HEK293 (cell line): Measurements from ENCODE around the gene ARNT2.

Experiments
- HOXA7 ChIP-seq: sonication (generic); formaldehyde crosslinking; IDR thresholded peaks from 2 replicates; pipeline ENCODE4 v1.8.1; 2022; ENCODE audit warnings: missing genetic modification reagents, borderline replicate concordance
- KLF1 ChIP-seq: fragments of 450-650 bp; formaldehyde crosslinking; IDR thresholded peaks from 2 replicates; pipeline ENCODE4 v1.5.1; 2016; ENCODE audit warnings: missing biosample characterization, missing genetic modification characterization
- ZNF184 ChIP-seq: fragments of 450-650 bp; IDR thresholded peaks from 2 replicates; pipeline ENCODE4 v1.5.1; 2018; ENCODE audit warnings: missing biosample characterization, mild to moderate bottlenecking, missing genetic modification characterization
- ZNF214 ChIP-seq: fragments of 450-650 bp; formaldehyde crosslinking; IDR thresholded peaks from 2 replicates; pipeline ENCODE4 v1.5.1; 2017; ENCODE audit warnings: missing biosample characterization, mild to moderate bottlenecking, missing genetic modification characterization, borderline replicate concordance
- ZNF274 ChIP-seq, 2 experiments: fragments of 200-500 bp in 1 of 2; fragments of 450-650 bp in 1 of 2; sonication (Bioruptor generic) in 1 of 2; formaldehyde crosslinking in 1 of 2; IDR thresholded peaks; 2 replicates each; pipeline versions ENCODE4 v1.5.1 to v1.6.1; 2014 to 2016; ENCODE audit warnings: borderline replicate concordance in 1 of 2, inconsistent platforms in 1 of 2, low read length in 1 of 2, missing biosample characterization in 1 of 2, missing genetic modification characterization in 1 of 2
- ZNF350 ChIP-seq: fragments of 450-650 bp; formaldehyde crosslinking; IDR thresholded peaks from 2 replicates; pipeline ENCODE4 v1.5.0; 2017; ENCODE audit warnings: missing biosample characterization, mild to moderate bottlenecking, missing genetic modification characterization
- ZNF658 ChIP-seq: fragments of 450-650 bp; formaldehyde crosslinking; IDR thresholded peaks from 2 replicates; pipeline ENCODE4; 2016; ENCODE audit warnings: missing biosample characterization, missing genetic modification characterization
- ZNF677 ChIP-seq: fragments of 450-650 bp; IDR thresholded peaks from 2 replicates; pipeline ENCODE4 v1.5.0; 2018; ENCODE audit warnings: missing biosample characterization, mild to moderate bottlenecking, missing genetic modification characterization, moderate library complexity
- ZNF768 ChIP-seq: fragments of 450-650 bp; formaldehyde crosslinking; IDR thresholded peaks from 2 replicates; pipeline ENCODE4 v1.5.1; 2018; ENCODE audit warnings: missing biosample characterization, mild to moderate bottlenecking, missing genetic modification characterization
- TF ChIP-seq, protein P1 (sequence below): IDR thresholded peaks from 2 replicates; pipeline ENCODE4 v1.6.1; 2011; ENCODE audit warnings: mild to moderate bottlenecking, low read depth, low read length, borderline replicate concordance
- TF ChIP-seq, protein P2 (sequence below): fragments of 450-650 bp; formaldehyde crosslinking; IDR thresholded peaks from 2 replicates; pipeline ENCODE4 v1.5.1; 2016; ENCODE audit warnings: missing biosample characterization, missing genetic modification characterization
- TF ChIP-seq, protein P3 (sequence below): fragments of 450-650 bp; formaldehyde crosslinking; IDR thresholded peaks from 2 replicates; pipeline ENCODE4 v1.5.1; 2016; ENCODE audit warnings: missing biosample characterization, missing genetic modification characterization
- TF ChIP-seq, protein P4 (sequence below): fragments of 450-650 bp; formaldehyde crosslinking; IDR thresholded peaks from 2 replicates; pipeline ENCODE4 v1.5.1; 2016; ENCODE audit warnings: missing biosample characterization, missing genetic modification characterization

DNA sequence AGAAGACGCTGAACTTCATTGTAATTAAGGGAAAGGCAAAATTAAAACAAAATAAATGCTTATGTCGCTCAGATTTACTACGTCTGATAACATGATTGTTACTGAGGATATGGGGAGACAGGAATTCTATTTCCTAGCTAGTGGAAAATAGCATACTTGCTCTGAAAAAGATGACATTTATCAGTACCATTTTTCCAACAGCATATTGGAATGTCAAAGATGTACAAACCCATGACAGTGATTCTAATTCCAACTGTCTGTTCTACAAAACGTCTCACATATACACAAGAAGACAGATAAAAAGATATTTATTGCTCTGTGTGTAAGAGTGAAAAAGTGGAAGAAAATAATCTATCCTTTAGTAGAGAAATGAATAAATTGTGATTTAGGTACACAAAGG lies 197.1 kb downstream of the ARNT2 start:
- TF ChIP-seq, protein P1, sequence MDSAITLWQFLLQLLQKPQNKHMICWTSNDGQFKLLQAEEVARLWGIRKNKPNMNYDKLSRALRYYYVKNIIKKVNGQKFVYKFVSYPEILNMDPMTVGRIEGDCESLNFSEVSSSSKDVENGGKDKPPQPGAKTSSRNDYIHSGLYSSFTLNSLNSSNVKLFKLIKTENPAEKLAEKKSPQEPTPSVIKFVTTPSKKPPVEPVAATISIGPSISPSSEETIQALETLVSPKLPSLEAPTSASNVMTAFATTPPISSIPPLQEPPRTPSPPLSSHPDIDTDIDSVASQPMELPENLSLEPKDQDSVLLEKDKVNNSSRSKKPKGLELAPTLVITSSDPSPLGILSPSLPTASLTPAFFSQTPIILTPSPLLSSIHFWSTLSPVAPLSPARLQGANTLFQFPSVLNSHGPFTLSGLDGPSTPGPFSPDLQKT, result no peak
- no peak for TF ChIP-seq ZNF658 (tag by site-specific recombination)
- no peak for TF ChIP-seq ZNF214
- TF ChIP-seq, protein P2, sequence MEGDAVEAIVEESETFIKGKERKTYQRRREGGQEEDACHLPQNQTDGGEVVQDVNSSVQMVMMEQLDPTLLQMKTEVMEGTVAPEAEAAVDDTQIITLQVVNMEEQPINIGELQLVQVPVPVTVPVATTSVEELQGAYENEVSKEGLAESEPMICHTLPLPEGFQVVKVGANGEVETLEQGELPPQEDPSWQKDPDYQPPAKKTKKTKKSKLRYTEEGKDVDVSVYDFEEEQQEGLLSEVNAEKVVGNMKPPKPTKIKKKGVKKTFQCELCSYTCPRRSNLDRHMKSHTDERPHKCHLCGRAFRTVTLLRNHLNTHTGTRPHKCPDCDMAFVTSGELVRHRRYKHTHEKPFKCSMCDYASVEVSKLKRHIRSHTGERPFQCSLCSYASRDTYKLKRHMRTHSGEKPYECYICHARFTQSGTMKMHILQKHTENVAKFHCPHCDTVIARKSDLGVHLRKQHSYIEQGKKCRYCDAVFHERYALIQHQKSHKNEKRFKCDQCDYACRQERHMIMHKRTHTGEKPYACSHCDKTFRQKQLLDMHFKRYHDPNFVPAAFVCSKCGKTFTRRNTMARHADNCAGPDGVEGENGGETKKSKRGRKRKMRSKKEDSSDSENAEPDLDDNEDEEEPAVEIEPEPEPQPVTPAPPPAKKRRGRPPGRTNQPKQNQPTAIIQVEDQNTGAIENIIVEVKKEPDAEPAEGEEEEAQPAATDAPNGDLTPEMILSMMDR (tag by site-specific recombination), result no peak
- no peak for TF ChIP-seq ZNF274 (IDR thresholded peaks at IDR 0.05; ENCODE audit: low read length)
- TF ChIP-seq ZNF274 (tag by site-specific recombination; IDR thresholded peaks at IDR 0.05; ENCODE audit: borderline replicate concordance), result no peak
- no peak for TF ChIP-seq ZNF677
- TF ChIP-seq ZNF184 (tag by site-specific recombination), result no peak
- no peak for TF ChIP-seq HOXA7 (CRISPR knock-in tag)
- TF ChIP-seq, protein P3, sequence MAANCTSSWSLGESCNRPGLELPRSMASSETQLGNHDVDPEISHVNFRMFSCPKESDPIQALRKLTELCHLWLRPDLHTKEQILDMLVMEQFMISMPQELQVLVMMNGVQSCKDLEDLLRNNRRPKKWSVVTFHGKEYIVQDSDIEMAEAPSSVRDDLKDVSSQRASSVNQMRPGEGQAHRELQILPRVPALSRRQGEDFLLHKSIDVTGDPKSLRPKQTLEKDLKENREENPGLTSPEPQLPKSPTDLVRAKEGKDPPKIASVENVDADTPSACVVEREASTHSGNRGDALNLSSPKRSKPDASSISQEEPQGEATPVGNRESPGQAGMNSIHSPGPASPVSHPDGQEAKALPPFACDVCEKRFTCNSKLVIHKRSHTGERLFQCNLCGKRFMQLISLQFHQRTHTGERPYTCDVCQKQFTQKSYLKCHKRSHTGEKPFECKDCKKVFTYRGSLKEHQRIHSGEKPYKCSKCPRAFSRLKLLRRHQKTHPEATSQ, result no peak
- TF ChIP-seq ZNF350 (tag by site-specific recombination), result no peak
- no peak for TF ChIP-seq KLF1 (tag by site-specific recombination)
- TF ChIP-seq ZNF768 (tag by site-specific recombination), result no peak
- TF ChIP-seq, protein P4, sequence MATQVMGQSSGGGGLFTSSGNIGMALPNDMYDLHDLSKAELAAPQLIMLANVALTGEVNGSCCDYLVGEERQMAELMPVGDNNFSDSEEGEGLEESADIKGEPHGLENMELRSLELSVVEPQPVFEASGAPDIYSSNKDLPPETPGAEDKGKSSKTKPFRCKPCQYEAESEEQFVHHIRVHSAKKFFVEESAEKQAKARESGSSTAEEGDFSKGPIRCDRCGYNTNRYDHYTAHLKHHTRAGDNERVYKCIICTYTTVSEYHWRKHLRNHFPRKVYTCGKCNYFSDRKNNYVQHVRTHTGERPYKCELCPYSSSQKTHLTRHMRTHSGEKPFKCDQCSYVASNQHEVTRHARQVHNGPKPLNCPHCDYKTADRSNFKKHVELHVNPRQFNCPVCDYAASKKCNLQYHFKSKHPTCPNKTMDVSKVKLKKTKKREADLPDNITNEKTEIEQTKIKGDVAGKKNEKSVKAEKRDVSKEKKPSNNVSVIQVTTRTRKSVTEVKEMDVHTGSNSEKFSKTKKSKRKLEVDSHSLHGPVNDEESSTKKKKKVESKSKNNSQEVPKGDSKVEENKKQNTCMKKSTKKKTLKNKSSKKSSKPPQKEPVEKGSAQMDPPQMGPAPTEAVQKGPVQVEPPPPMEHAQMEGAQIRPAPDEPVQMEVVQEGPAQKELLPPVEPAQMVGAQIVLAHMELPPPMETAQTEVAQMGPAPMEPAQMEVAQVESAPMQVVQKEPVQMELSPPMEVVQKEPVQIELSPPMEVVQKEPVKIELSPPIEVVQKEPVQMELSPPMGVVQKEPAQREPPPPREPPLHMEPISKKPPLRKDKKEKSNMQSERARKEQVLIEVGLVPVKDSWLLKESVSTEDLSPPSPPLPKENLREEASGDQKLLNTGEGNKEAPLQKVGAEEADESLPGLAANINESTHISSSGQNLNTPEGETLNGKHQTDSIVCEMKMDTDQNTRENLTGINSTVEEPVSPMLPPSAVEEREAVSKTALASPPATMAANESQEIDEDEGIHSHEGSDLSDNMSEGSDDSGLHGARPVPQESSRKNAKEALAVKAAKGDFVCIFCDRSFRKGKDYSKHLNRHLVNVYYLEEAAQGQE, result no peak
